ENCODE results near the gene SLC22A1. TPM values are rescaled to one million over a fixed set of nuclear protein-coding genes. Genes with fewer than 3 reads are reported as not detected.

SLC22A1 gene
- total RNA-seq, 1 donor from 2014 or later = 3.2 TPM

- Mint-ChIP-seq H3K4me1 (ENCODE audit: low read depth, unreplicated experiment) (peaks cover 8% of the 10 kb centered on the region), H3K27me3 (ENCODE audit: low read depth, unreplicated experiment) (peaks cover 7% of the 10 kb centered on the region), H3K4me3 (ENCODE audit: unreplicated experiment) (no peak overlapping the region), H3K36me3 (ENCODE audit: low read depth, unreplicated experiment) (peaks cover 14% of the 10 kb centered on the region), H3K27ac (ENCODE audit: unreplicated experiment) (no peak overlapping the region), H3K9me3 (ENCODE audit: unreplicated experiment) (peaks cover 6% of the 10 kb centered on the region)
- Histone ChIP-seq H3K9me3 (ENCODE audit: insufficient read depth, low read depth, low read length) (no peaks in the 10 kb centered on the region), H4K20me1 (ENCODE audit: insufficient read depth, low read length) (no peaks in the 10 kb centered on the region), H3K4me3 (ENCODE audit: insufficient read depth, low read depth, low read length) (no peak overlapping the region), H3K4me1 (ENCODE audit: insufficient read depth, low read length) (peaks cover 4% of the 10 kb centered on the region), H3K27ac (ENCODE audit: low read depth, low read length) (no peak overlapping the region), H3K79me2 (ENCODE audit: insufficient read depth, low read length) (no peaks in the 10 kb centered on the region), H3K4me2 (ENCODE audit: low read length) (no peak overlapping the region), H3K36me3 (ENCODE audit: insufficient read depth, low read length) (no peaks in the 10 kb centered on the region), H2AFZ (ENCODE audit: low read depth, low read length) (no peak overlapping the region), H3K9ac (ENCODE audit: low read length) (no peak overlapping the region), H3K27me3 (ENCODE audit: insufficient read depth, low read length) (no peaks in the 10 kb centered on the region)
- FAIRE-seq = no peak
- TF ChIP-seq EZH2 (IDR thresholded peaks at IDR 0.05; ENCODE audit: insufficient read depth, low read length) (no peak), CTCF (IDR thresholded peaks at IDR 0.05; ENCODE audit: insufficient read depth, low read depth, low read length) (no peak)
- no peak for DNase-seq (ENCODE audit: low read depth)
Observed at GRCh38 chr6:160128879-160129516, 7.4 kb downstream of the SLC22A1 start.

GRCh38 chr6:160129881-160130615 is 8.4 kb downstream of the SLC22A1 start:
- no peak overlapping the region for H3K4me3 ChIP-seq (ENCODE audit: insufficient read depth, low read depth, low read length)
- no peaks in the 10 kb centered on the region for H3K79me2 ChIP-seq (ENCODE audit: insufficient read depth, low read length)
- H3K36me3 Mint-ChIP-seq (ENCODE audit: low read depth, unreplicated experiment) = peaks cover 6% of the 10 kb centered on the region
- no peaks in the 10 kb centered on the region for H3K27me3 ChIP-seq (ENCODE audit: insufficient read depth, low read length)
- H3K4me2 ChIP-seq (ENCODE audit: low read length) = no peak overlapping the region
- H3K36me3 ChIP-seq (ENCODE audit: insufficient read depth, low read length) = no peaks in the 10 kb centered on the region
- no peaks in the 10 kb centered on the region for H4K20me1 ChIP-seq (ENCODE audit: insufficient read depth, low read length)
- peaks cover 2% of the 10 kb centered on the region for H3K9me3 Mint-ChIP-seq (ENCODE audit: unreplicated experiment)
- no peaks in the 10 kb centered on the region for H3K9me3 ChIP-seq (ENCODE audit: insufficient read depth, low read depth, low read length)
- no peak overlapping the region for H2AFZ ChIP-seq (ENCODE audit: low read depth, low read length)
- H3K4me1 ChIP-seq (ENCODE audit: insufficient read depth, low read length) = peaks cover 4% of the 10 kb centered on the region
- no peak overlapping the region for H3K4me3 Mint-ChIP-seq (ENCODE audit: unreplicated experiment)
- H3K9ac ChIP-seq (ENCODE audit: low read length) = no peak overlapping the region
- peaks cover 6% of the 10 kb centered on the region for H3K27me3 Mint-ChIP-seq (ENCODE audit: low read depth, unreplicated experiment)
- H3K27ac ChIP-seq (ENCODE audit: low read depth, low read length) = no peak overlapping the region
- TF ChIP-seq CTCF (IDR thresholded peaks at IDR 0.05; ENCODE audit: insufficient read depth, low read depth, low read length) (no peak), EZH2 (IDR thresholded peaks at IDR 0.05; ENCODE audit: insufficient read depth, low read length) (no peak)
- FAIRE-seq (no peak), DNase-seq (ENCODE audit: low read depth) (no peak)
- H3K4me1 Mint-ChIP-seq (ENCODE audit: low read depth, unreplicated experiment) = peaks cover 8% of the 10 kb centered on the region
- H3K27ac Mint-ChIP-seq (ENCODE audit: unreplicated experiment) = no peak overlapping the region

Data from astrocyte (in vitro differentiated cells and primary cell).